ENCODE data around the gene BLVRA.
"Not testable (repeated sequence)": the region's sequence is repeated elsewhere in the genome, so short reads cannot be mapped to it uniquely, and the experiment has no call there.

Gene BLVRA

GRCh38 chr7:43778293-43779044 is 20.0 kb downstream of the BLVRA start:
- not testable (repeated sequence) for H3K27me3 ChIP-seq (ENCODE audit: control insufficient read depth, low read length); H3K27ac ChIP-seq (ENCODE audit: low read depth, low read length); H3K36me3 ChIP-seq (ENCODE audit: control insufficient read depth, low read length); H3K4me2 ChIP-seq (ENCODE audit: low read length); H3K9me3 ChIP-seq (ENCODE audit: control insufficient read depth, insufficient read depth, low read length); H3F3A ChIP-seq (ENCODE audit: control insufficient read depth, insufficient read depth); H3K4me1 ChIP-seq (ENCODE audit: control insufficient read depth, low read length); H3K9me2 ChIP-seq (replicated peaks; ENCODE audit: control insufficient read depth, low read length); H3K4me3 ChIP-seq (ENCODE audit: low read length); H4K20me1 ChIP-seq (ENCODE audit: control insufficient read depth, insufficient read depth, low read depth, low read length); H3K79me2 ChIP-seq (ENCODE audit: control insufficient read depth, low read length)

- Histone ChIP-seq H3K36me3 (ENCODE audit: control insufficient read depth, low read length) (no peaks in the 10 kb centered on the region), H3K4me3 (ENCODE audit: low read length) (no peak overlapping the region), H3K9me2 (replicated peaks; ENCODE audit: control insufficient read depth, low read length) (no peaks in the 10 kb centered on the region), H3K27ac (ENCODE audit: low read depth, low read length) (no peak overlapping the region), H3K4me1 (ENCODE audit: control insufficient read depth, low read length) (no peaks in the 10 kb centered on the region), H3K27me3 (ENCODE audit: control insufficient read depth, low read length) (peaks cover 11% of the 10 kb centered on the region), H3F3A (ENCODE audit: control insufficient read depth, insufficient read depth) (no peaks in the 10 kb centered on the region), H3K79me2 (ENCODE audit: control insufficient read depth, low read length) (no peaks in the 10 kb centered on the region), H3K9me3 (ENCODE audit: control insufficient read depth, insufficient read depth, low read length) (no peaks in the 10 kb centered on the region), H3K4me2 (ENCODE audit: low read length) (no peak overlapping the region), H4K20me1 (ENCODE audit: control insufficient read depth, insufficient read depth, low read depth, low read length) (no peaks in the 10 kb centered on the region)
- TF ChIP-seq EZH2phosphoT487 (IDR thresholded peaks at IDR 0.05; ENCODE audit: borderline replicate concordance, low read length) (no peak), CTCF (IDR thresholded peaks at IDR 0.05; ENCODE audit: low read depth, low read length, poor library complexity, severe bottlenecking) (no peak)
These were observed 20.7 kb downstream of the BLVRA start for GRCh38 chr7:43779045-43779812.

GRCh38 chr7:43781726-43782607 is 23.5 kb downstream of the BLVRA start:
- H3K27ac ChIP-seq (ENCODE audit: low read depth, low read length), result no peak overlapping the region
- no peaks in the 10 kb centered on the region for H3K36me3 ChIP-seq (ENCODE audit: control insufficient read depth, low read length)
- no peaks in the 10 kb centered on the region for H3K9me2 ChIP-seq (replicated peaks; ENCODE audit: control insufficient read depth, low read length)
- no peaks in the 10 kb centered on the region for H3F3A ChIP-seq (ENCODE audit: control insufficient read depth, insufficient read depth)
- no peaks in the 10 kb centered on the region for H3K79me2 ChIP-seq (ENCODE audit: control insufficient read depth, low read length)
- H3K4me1 ChIP-seq (ENCODE audit: control insufficient read depth, low read length), result no peaks in the 10 kb centered on the region
- no peaks in the 10 kb centered on the region for H4K20me1 ChIP-seq (ENCODE audit: control insufficient read depth, insufficient read depth, low read depth, low read length)
- no peaks in the 10 kb centered on the region for H3K9me3 ChIP-seq (ENCODE audit: control insufficient read depth, insufficient read depth, low read length)
- TF ChIP-seq EZH2phosphoT487 (IDR thresholded peaks at IDR 0.05; ENCODE audit: borderline replicate concordance, low read length), result no peak
- no peak overlapping the region for H3K4me2 ChIP-seq (ENCODE audit: low read length)
- peaks cover 23% of the 10 kb centered on the region for H3K27me3 ChIP-seq (ENCODE audit: control insufficient read depth, low read length)
- no peak overlapping the region for H3K4me3 ChIP-seq (ENCODE audit: low read length)

- Histone ChIP-seq H3K9me3 (ENCODE audit: control insufficient read depth, insufficient read depth, low read length) (no peaks in the 10 kb centered on the region), H3K36me3 (ENCODE audit: control insufficient read depth, low read length) (no peaks in the 10 kb centered on the region), H4K20me1 (ENCODE audit: control insufficient read depth, insufficient read depth, low read depth, low read length) (no peaks in the 10 kb centered on the region), H3F3A (ENCODE audit: control insufficient read depth, insufficient read depth) (no peaks in the 10 kb centered on the region), H3K27me3 (ENCODE audit: control insufficient read depth, low read length) (peaks cover 23% of the 10 kb centered on the region), H3K4me1 (ENCODE audit: control insufficient read depth, low read length) (no peaks in the 10 kb centered on the region), H3K9me2 (replicated peaks; ENCODE audit: control insufficient read depth, low read length) (no peaks in the 10 kb centered on the region), H3K4me2 (ENCODE audit: low read length) (no peak overlapping the region), H3K79me2 (ENCODE audit: control insufficient read depth, low read length) (no peaks in the 10 kb centered on the region), H3K4me3 (ENCODE audit: low read length) (no peak overlapping the region), H3K27ac (ENCODE audit: low read depth, low read length) (no peak overlapping the region)
- TF ChIP-seq EZH2phosphoT487 (IDR thresholded peaks at IDR 0.05; ENCODE audit: borderline replicate concordance, low read length) (no peak), CTCF (IDR thresholded peaks at IDR 0.05; ENCODE audit: low read depth, low read length, poor library complexity, severe bottlenecking) (no peak)
These were observed 24.5 kb downstream of the BLVRA start for GRCh38 chr7:43782768-43783555.
